ENCODE measurements around the gene C2orf76.

The C2orf76 gene

GRCh38 chr2:119276864-119277263 lies 89.8 kb downstream of the C2orf76 start:
- TF ChIP-seq ZNF8 (CRISPR knock-in tag; IDR thresholded peaks at IDR 0.05) (no peak), GLIS3 (CRISPR knock-in tag; IDR thresholded peaks at IDR 0.05) (no peak), ZFP3 (CRISPR knock-in tag; IDR thresholded peaks at IDR 0.05) (no peak), BACH2 (CRISPR knock-in tag; IDR thresholded peaks at IDR 0.05; ENCODE audit: borderline replicate concordance) (no peak), ESRRG (CRISPR knock-in tag; IDR thresholded peaks at IDR 0.05) (no peak), TOX (CRISPR knock-in tag; IDR thresholded peaks at IDR 0.05; ENCODE audit: borderline replicate concordance) (no peak), TCF4 (CRISPR knock-in tag; IDR thresholded peaks at IDR 0.05; ENCODE audit: borderline replicate concordance) (no peak), CREB5 (CRISPR knock-in tag; IDR thresholded peaks at IDR 0.05; ENCODE audit: low read depth) (no peak), CSDC2 (CRISPR knock-in tag; IDR thresholded peaks at IDR 0.05) (no peak), ZC3H10 (CRISPR knock-in tag; IDR thresholded peaks at IDR 0.05) (no peak), CSRNP3 (CRISPR knock-in tag; IDR thresholded peaks at IDR 0.05) (no peak), ZNF70 (CRISPR knock-in tag; IDR thresholded peaks at IDR 0.05) (no peak), RARB (CRISPR knock-in tag; IDR thresholded peaks at IDR 0.05) (no peak), ISL1 (CRISPR knock-in tag; IDR thresholded peaks at IDR 0.05) (no peak), ARNTL (CRISPR knock-in tag; IDR thresholded peaks at IDR 0.05; ENCODE audit: borderline replicate concordance, low read depth) (no peak), PPARA (CRISPR knock-in tag; IDR thresholded peaks at IDR 0.05; ENCODE audit: borderline replicate concordance) (no peak), ZNF565 (CRISPR knock-in tag; conservative IDR thresholded peaks at IDR 0.05; ENCODE audit: low read depth) (no peak), ZFP30 (CRISPR knock-in tag; IDR thresholded peaks at IDR 0.05) (no peak), SNAI2 (CRISPR knock-in tag; IDR thresholded peaks at IDR 0.05) (no peak)
- no peak for ATAC-seq

GRCh38 chr2:119267604-119268003 lies 99.0 kb downstream of the C2orf76 start:
- TF ChIP-seq ISL1 (CRISPR knock-in tag; IDR thresholded peaks at IDR 0.05), result no peak
- TF ChIP-seq BACH2 (CRISPR knock-in tag; IDR thresholded peaks at IDR 0.05; ENCODE audit: borderline replicate concordance), result no peak
- TF ChIP-seq ZNF70 (CRISPR knock-in tag; IDR thresholded peaks at IDR 0.05), result no peak
- no peak for TF ChIP-seq TOX (CRISPR knock-in tag; IDR thresholded peaks at IDR 0.05; ENCODE audit: borderline replicate concordance)
- no peak for TF ChIP-seq TCF4 (CRISPR knock-in tag; IDR thresholded peaks at IDR 0.05; ENCODE audit: borderline replicate concordance)
- TF ChIP-seq ZFP3 (CRISPR knock-in tag; IDR thresholded peaks at IDR 0.05), result no peak
- no peak for TF ChIP-seq ARNTL (CRISPR knock-in tag; IDR thresholded peaks at IDR 0.05; ENCODE audit: borderline replicate concordance, low read depth)
- TF ChIP-seq GLIS3 (CRISPR knock-in tag; IDR thresholded peaks at IDR 0.05), result no peak
- ATAC-seq, result no peak

- ATAC-seq, result no peak
- TF ChIP-seq CSDC2 (CRISPR knock-in tag; IDR thresholded peaks at IDR 0.05) (no peak), ISL1 (CRISPR knock-in tag; IDR thresholded peaks at IDR 0.05) (no peak)
Measured at GRCh38 chr2:119266091-119266589, 100.5 kb downstream of the C2orf76 start.

- no peak for ATAC-seq
- TF ChIP-seq TCF4 (CRISPR knock-in tag; IDR thresholded peaks at IDR 0.05; ENCODE audit: borderline replicate concordance), result no peak
Measured at GRCh38 chr2:119265693-119266066, 101.0 kb downstream of the C2orf76 start.

- peak; percentile 99 for ATAC-seq
- TF ChIP-seq ARNTL (CRISPR knock-in tag; IDR thresholded peaks at IDR 0.05; ENCODE audit: borderline replicate concordance, low read depth) (no peak), ZNF70 (CRISPR knock-in tag; IDR thresholded peaks at IDR 0.05) (no peak), CSRNP3 (CRISPR knock-in tag; IDR thresholded peaks at IDR 0.05) (no peak), ZNF565 (CRISPR knock-in tag; conservative IDR thresholded peaks at IDR 0.05; ENCODE audit: low read depth) (no peak), ISL1 (CRISPR knock-in tag; IDR thresholded peaks at IDR 0.05) (no peak)
Measured at GRCh38 chr2:119264781-119265692, 101.6 kb downstream of the C2orf76 start.
